ENCODE measurements around the gene IMMP1L.

IMMP1L gene

DNA sequence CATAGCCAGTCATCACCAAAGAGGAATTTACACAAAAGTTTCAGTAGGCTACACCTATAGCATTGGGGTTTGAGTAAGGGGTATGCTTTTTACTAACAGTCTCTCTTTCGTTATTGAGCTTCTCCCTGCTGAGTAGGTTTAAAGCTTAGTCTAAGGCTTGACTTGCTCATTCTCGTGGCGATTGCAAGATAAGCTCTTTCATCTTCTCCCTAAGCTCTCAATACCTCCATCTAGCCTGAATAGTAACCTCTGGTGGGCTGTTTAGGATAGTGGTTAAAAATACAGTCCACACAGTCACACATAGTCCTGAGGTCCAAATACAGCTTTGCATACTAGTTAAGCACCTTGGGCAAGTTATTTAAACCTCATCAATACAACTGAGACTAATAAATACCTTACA is 65.6 kb downstream of the IMMP1L start:
- H3K4me3 ChIP-seq, result no peak overlapping the region
- TF ChIP-seq, protein P1, sequence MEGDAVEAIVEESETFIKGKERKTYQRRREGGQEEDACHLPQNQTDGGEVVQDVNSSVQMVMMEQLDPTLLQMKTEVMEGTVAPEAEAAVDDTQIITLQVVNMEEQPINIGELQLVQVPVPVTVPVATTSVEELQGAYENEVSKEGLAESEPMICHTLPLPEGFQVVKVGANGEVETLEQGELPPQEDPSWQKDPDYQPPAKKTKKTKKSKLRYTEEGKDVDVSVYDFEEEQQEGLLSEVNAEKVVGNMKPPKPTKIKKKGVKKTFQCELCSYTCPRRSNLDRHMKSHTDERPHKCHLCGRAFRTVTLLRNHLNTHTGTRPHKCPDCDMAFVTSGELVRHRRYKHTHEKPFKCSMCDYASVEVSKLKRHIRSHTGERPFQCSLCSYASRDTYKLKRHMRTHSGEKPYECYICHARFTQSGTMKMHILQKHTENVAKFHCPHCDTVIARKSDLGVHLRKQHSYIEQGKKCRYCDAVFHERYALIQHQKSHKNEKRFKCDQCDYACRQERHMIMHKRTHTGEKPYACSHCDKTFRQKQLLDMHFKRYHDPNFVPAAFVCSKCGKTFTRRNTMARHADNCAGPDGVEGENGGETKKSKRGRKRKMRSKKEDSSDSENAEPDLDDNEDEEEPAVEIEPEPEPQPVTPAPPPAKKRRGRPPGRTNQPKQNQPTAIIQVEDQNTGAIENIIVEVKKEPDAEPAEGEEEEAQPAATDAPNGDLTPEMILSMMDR (IDR thresholded peaks at IDR 0.05), result no peak
- DNase-seq (ENCODE audit: low spot score), result no peak
- H3K27ac ChIP-seq, result no peak overlapping the region

DNA sequence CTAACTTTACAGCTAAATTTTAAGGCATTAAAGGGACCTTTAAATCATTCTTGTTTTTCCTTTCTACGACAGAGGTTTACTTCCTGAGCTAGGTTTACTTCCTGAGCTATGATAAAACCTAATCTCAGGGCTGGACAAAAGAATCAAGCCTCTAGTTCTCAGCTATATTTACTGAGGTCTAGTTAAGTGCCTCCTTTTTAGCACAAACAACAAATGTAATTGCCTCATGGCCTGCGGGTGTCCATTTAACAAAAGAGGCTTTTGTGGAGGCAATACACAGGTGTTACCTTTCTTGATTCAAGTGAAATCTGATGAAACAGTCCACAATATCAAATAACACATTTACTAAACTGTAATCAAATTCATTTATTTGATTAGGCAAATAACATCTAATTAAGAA is 67.3 kb downstream of the IMMP1L start:
- Histone ChIP-seq H3K4me3 (no peak overlapping the region), H3K27ac (no peak overlapping the region)
- DNase-seq (ENCODE audit: low spot score), result no peak
- TF ChIP-seq, protein P1 (IDR thresholded peaks at IDR 0.05), result no peak

DNA sequence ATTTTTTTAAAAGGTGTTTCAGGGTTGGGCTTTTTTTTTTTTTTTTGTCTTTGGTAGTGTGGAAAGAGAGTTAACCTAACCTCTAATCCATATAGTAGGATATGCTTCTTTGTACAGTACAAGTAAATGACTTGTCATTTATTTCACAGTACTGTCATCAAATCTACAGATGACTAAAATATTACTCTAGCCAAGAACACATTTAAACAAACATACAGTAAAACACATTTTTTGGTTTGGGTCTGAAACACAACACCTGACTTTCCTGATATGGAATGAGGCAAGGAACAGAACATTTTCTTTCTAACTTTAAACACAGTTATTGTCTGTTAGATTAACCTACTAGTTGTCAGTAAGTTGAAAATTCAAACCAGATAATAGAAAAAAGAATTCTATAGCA is 68.1 kb downstream of the IMMP1L start:
- TF ChIP-seq, protein P1 (IDR thresholded peaks at IDR 0.05), result no peak
- no peak overlapping the region for H3K27ac ChIP-seq
- no peak overlapping the region for H3K4me3 ChIP-seq
- no peak for DNase-seq (ENCODE audit: low spot score)

DNA sequence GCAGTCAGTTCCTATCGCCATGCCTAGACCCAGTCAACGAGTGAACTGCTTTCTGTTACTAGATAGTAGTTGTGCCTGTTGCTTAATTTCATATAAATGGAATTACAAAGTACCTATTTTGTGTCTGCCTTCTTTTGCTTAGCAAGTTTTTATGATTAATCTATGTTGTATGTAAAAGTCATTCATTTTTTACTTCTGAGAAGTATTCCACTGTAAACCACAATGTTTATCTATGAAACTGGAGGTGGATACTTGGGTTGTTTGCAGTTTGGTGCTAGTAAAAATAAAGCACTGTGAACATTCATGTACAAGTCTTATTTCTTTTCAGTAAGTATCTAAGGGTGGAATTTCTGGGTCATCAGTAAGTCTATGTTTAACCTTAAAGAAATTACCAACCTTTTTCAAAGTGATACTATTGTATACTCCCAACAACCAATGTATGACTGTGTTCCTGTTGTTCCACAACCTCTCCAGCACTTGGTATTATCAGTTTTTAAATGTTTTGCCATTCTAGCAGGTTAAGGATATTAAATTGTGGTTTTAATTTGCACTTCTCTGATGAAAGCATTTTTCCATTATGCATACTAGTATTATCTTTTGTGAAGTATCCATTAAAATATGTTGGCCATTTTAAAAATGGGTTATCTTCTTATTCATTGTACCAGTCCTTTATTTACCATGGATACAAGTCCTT is 71.5 kb downstream of the IMMP1L start:
- no peak overlapping the region for H3K27ac ChIP-seq
- TF ChIP-seq, protein P1 (IDR thresholded peaks at IDR 0.05), result no peak
- DNase-seq (ENCODE audit: low spot score), result no peak
- no peak overlapping the region for H3K4me3 ChIP-seq

DNA sequence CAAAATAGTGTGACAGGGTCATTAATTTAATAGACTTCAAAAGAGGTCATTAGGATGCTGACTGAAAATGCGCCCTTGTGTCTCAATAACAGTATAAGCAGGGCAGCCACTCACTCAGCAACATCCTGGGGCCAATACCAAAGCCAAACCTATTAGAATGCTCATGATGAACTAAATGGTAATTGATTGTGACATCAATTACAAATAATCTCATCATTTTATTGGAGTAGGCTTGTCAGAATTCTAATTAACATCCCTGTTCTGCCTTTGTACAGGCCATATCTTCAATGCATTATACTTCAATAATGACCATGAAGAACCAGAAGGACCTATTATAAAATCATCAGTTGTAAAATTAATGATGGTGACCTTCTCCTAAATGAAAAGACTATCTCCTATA is 75.6 kb downstream of the IMMP1L start:
- Histone ChIP-seq H3K27ac (no peak overlapping the region), H3K4me3 (no peak overlapping the region)
- TF ChIP-seq, protein P1 (IDR thresholded peaks at IDR 0.05), result no peak
- DNase-seq (ENCODE audit: low spot score), result no peak

DNA sequence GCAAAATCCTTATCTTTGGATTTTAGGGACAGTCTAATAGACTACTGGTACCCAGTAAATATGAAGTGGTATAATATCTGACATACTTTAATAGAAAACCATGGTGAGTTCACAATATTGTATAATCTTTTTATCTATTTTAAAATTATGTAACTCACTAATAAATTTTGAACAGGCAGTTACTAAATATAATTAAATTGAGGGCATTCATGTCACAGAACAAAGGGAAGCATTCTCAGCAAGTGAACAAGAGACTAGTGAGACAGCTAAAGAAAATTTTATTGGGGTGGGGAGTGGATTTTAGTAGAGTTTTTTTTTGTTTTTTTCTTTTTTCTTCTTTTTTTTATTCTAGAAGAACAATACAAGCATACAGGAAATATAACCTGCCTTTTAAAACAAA is 84.8 kb downstream of the IMMP1L start:
- DNase-seq (ENCODE audit: low spot score), result no peak
- no peak overlapping the region for H3K27ac ChIP-seq
- no peak overlapping the region for H3K4me3 ChIP-seq
- TF ChIP-seq, protein P1 (IDR thresholded peaks at IDR 0.05), result no peak

DNA sequence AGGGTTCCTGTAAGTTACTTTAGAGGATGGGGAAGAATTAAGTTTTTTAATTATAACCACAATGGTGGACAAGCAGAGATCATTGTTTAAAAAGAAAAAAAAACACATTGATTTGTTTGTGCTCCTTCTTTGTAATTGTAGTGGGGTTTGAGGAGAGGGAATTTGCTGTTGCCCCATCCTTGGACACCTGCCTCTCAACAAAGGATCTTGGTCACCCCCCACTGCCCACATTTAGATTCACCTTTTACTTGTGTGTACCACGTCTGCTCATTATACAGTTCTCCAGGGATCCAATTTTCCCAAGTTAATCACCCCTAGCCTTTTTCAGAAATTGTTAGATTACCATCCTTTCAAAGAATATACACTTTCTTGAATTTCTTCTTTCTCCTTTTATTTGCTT is 86.7 kb downstream of the IMMP1L start:
- Histone ChIP-seq H3K27ac (no peak overlapping the region), H3K4me3 (no peak overlapping the region)
- no peak for DNase-seq (ENCODE audit: low spot score)
- TF ChIP-seq, protein P1 (IDR thresholded peaks at IDR 0.05), result no peak

All from coronary artery (tissue), 2 donors.